GOT3 (cell line): ENCODE results near the gene ROR1.
"Not testable (repeated sequence)": the region's sequence is repeated elsewhere in the genome, so short reads cannot be mapped to it uniquely, and the experiment has no call there.

ENCODE experiments used
- DNase-seq: peaks from one replicate; lab custom pipeline; 2025; ENCODE audit warnings: mixed read lengths; lab: John Stamatoyannopoulos, UW

ROR1 gene

GRCh38 chr1:64186138-64186897, 412.5 kb downstream of the ROR1 start:
- DNase-seq = no peak

- no peak for DNase-seq
Measured at GRCh38 chr1:64186898-64187280, 413.1 kb downstream of the ROR1 start.

GRCh38 chr1:64187646-64188045, 413.8 kb downstream of the ROR1 start:
- no peak for DNase-seq

- DNase-seq = no peak
Measured at GRCh38 chr1:64192290-64192689, 418.5 kb downstream of the ROR1 start.

- DNase-seq = no peak
Measured at GRCh38 chr1:64194168-64195080, 420.6 kb downstream of the ROR1 start.

- no peak for DNase-seq
Measured at GRCh38 chr1:64195081-64195395, 421.2 kb downstream of the ROR1 start.

GRCh38 chr1:64196074-64196870, 422.5 kb downstream of the ROR1 start:
- DNase-seq = no peak

GRCh38 chr1:64197076-64197475, 423.3 kb downstream of the ROR1 start:
- no peak for DNase-seq

- no peak for DNase-seq
Measured at GRCh38 chr1:64199154-64199553, 425.3 kb downstream of the ROR1 start.

- no peak for DNase-seq
Measured at GRCh38 chr1:64200064-64200463, 426.2 kb downstream of the ROR1 start.

GRCh38 chr1:64203420-64203819, 429.6 kb downstream of the ROR1 start, which contains the start of gene UBE2U:
TSS of gene UBE2U (plus strand) at chr1:64203623. CDS start at chr1:64204051, 428 bp downstream.
- DNase-seq = no peak

- DNase-seq = no peak
Measured at GRCh38 chr1:64209221-64209620, 435.4 kb downstream of the ROR1 start.

GRCh38 chr1:64212031-64212430, 438.2 kb downstream of the ROR1 start:
- DNase-seq = no peak

GRCh38 chr1:64215576-64215975, 441.8 kb downstream of the ROR1 start:
- no peak for DNase-seq

- no peak for DNase-seq
Measured at GRCh38 chr1:64220241-64220640, 446.4 kb downstream of the ROR1 start.

- peak; percentile 5 for DNase-seq
Measured at GRCh38 chr1:64223329-64224151, 449.7 kb downstream of the ROR1 start.

GRCh38 chr1:64224236-64224635, 450.4 kb downstream of the ROR1 start:
- not testable (repeated sequence) for DNase-seq

- DNase-seq = no peak
Measured at GRCh38 chr1:64228167-64228957, 454.5 kb downstream of the ROR1 start.

GRCh38 chr1:64229307-64229706, 455.5 kb downstream of the ROR1 start:
- no peak for DNase-seq
